HG02938 (cell line): ENCODE results near the gene TLCD3B.

ENCODE experiments used
- ATAC-seq: cut with Tn5 transposase; IDR thresholded peaks from one replicate; pipeline ENCODE4 v1.9.1; 2021; ENCODE audit warnings: mild to moderate bottlenecking, moderate library complexity; ENCODE audit not compliant: unreplicated experiment

The TLCD3B gene

GRCh38 chr16:30006659-30007377 is 24.3 kb downstream of the TLCD3B start:
- no peak for ATAC-seq

- ATAC-seq = no peak
These were observed 25.0 kb downstream of the TLCD3B start for GRCh38 chr16:30006095-30006473.

GRCh38 chr16:30005341-30006094 is 25.6 kb downstream of the TLCD3B start:
- ATAC-seq = no peak

- no peak for ATAC-seq
These were observed 26.2 kb downstream of the TLCD3B start for GRCh38 chr16:30004811-30005242.

GRCh38 chr16:30004424-30004776 is 26.7 kb downstream of the TLCD3B start:
- no peak for ATAC-seq

GRCh38 chr16:30003670-30004423 is 27.2 kb downstream of the TLCD3B start:
- no peak for ATAC-seq

GRCh38 chr16:30002614-30003346 is 28.3 kb downstream of the TLCD3B start:
- ATAC-seq = no peak

GRCh38 chr16:30000735-30001631 is 30.1 kb downstream of the TLCD3B start:
- no peak for ATAC-seq

GRCh38 chr16:29999605-30000004 is 31.5 kb downstream of the TLCD3B start:
- ATAC-seq = no peak

GRCh38 chr16:29996766-29997250 is 34.3 kb downstream of the TLCD3B start:
- no peak for ATAC-seq

GRCh38 chr16:29995911-29996765 is 34.9 kb downstream of the TLCD3B start, which contains the start of gene INO80E:
Gene INO80E, plus strand, starts transcription at chr16:29996241. Its CDS starts 70 bp downstream, at chr16:29996311.
- peak; percentile 88 for ATAC-seq

GRCh38 chr16:29995324-29995910 is 35.7 kb downstream of the TLCD3B start, which contains the start of gene HIRIP3:
Gene HIRIP3, minus strand, starts transcription at chr16:29995617. Its CDS starts 12 bp downstream, at chr16:29995605.
- peak; percentile 43 for ATAC-seq

- no peak for ATAC-seq
These were observed 36.3 kb downstream of the TLCD3B start for GRCh38 chr16:29994600-29995323.

- no peak for ATAC-seq
These were observed 37.0 kb downstream of the TLCD3B start for GRCh38 chr16:29993903-29994599.

GRCh38 chr16:29993191-29993902 is 37.7 kb downstream of the TLCD3B start:
- no peak for ATAC-seq

- no peak for ATAC-seq
These were observed 38.6 kb downstream of the TLCD3B start for GRCh38 chr16:29992344-29992967.
